Left ventricle myocardium inferior (tissue), 1 donor: ENCODE data around the gene GPR108. TPM values are rescaled to one million over a fixed set of nuclear protein-coding genes. Genes with fewer than 3 reads are reported as not detected.

Source experiments
- DNase-seq: peaks from one replicate; pipeline ENCODE4 v3.0.0-alpha.2; 2020
- H3K27ac ChIP-seq: fragments of 200-600 bp; replicated peaks from 2 replicates; pipeline ENCODE4 v1.8.0; 2021
- H3K27me3 ChIP-seq: fragments of 200-600 bp; 2 replicates; pipeline ENCODE4 v1.8.0; 2021; ENCODE audit warnings: low read depth
- H3K36me3 ChIP-seq: fragments of 200-600 bp; 2 replicates; pipeline ENCODE4 v1.8.0; 2021
- H3K4me1 ChIP-seq: fragments of 200-600 bp; 2 replicates; pipeline ENCODE4 v1.8.0; 2021
- H3K4me3 ChIP-seq: fragments of 200-600 bp; 2 replicates; pipeline ENCODE4 v1.8.0; 2021; ENCODE audit warnings: mild to moderate bottlenecking, moderate library complexity
- H3K9me3 ChIP-seq: fragments of 200-600 bp; replicated peaks from 2 replicates; pipeline ENCODE4 v1.8.0; 2021
- intact Hi-C: fragments of 100-400 bp; cut with micrococcal nuclease; formaldehyde crosslinking; loops from one replicate; pipeline ENCODE4 v1.11.0; 2022
- total RNA-seq: library from RNA; stranded (reverse); fragmentation: NEBNext Ultra II Directional; extraction: Animal tissue kit (Norgen Biotek cat#: 25700); gene quantifications from one replicate; pipeline ENCODE4 v1.2.1, GENCODE V29; 2021
- TF ChIP-seq, protein P1 (sequence below): fragments of 200-600 bp; IDR thresholded peaks from 2 replicates; pipeline ENCODE4 v1.8.0; 2021; ENCODE audit warnings: antibody characterized with exemption, mild to moderate bottlenecking, borderline replicate concordance
- donor health status: DM: no; HTN: yes; CAD: no; lungs with severe emphysema.

GPR108 gene
- total RNA-seq, 1 donor from 2014 or later, result 22.4 TPM

DNA sequence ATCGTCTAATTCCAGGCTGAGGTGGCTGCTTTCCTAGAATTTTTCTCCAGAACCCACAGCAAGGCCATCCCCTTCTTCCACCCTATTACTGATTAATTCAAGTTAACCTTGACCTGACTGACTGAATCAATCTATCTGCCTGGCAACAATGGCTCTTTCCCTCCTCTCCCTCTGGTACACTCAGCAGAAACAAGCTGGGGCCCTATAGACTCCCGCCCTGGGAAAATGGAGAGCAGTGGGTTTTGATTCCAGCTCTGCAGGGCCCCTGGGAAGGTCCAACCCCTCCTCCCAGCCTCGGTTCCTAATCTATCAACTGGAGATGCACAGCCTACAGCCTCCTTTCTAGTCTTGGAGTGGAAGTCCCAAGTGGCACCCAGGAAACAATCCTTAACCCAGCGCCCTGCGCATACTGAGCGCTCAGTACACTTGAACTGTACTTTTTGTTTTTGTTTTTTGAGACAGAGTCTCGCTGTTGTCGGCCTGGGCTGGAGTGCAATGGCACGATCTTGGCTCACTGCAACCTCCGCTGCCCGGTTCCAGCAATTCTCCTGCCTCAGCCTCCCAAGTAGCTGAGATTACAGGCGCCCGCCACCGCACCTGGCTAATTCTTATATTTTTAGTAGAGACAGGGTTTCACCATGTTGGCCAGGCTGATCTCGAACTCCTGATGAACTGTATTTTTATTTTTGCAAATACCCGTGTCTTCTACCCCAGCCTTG is 11.7 kb downstream of the GPR108 start:
- Histone ChIP-seq H3K27me3 (peaks cover 47% of the 10 kb centered on the region), H3K4me3 (no peak overlapping the region), H3K36me3 (no peaks in the 10 kb centered on the region), H3K27ac (no peak overlapping the region), H3K4me1 (no peaks in the 10 kb centered on the region), H3K9me3 (no peaks in the 10 kb centered on the region)
- DNase-seq, result no peak
- intact Hi-C loops, result no loop called here
- TF ChIP-seq, protein P1, sequence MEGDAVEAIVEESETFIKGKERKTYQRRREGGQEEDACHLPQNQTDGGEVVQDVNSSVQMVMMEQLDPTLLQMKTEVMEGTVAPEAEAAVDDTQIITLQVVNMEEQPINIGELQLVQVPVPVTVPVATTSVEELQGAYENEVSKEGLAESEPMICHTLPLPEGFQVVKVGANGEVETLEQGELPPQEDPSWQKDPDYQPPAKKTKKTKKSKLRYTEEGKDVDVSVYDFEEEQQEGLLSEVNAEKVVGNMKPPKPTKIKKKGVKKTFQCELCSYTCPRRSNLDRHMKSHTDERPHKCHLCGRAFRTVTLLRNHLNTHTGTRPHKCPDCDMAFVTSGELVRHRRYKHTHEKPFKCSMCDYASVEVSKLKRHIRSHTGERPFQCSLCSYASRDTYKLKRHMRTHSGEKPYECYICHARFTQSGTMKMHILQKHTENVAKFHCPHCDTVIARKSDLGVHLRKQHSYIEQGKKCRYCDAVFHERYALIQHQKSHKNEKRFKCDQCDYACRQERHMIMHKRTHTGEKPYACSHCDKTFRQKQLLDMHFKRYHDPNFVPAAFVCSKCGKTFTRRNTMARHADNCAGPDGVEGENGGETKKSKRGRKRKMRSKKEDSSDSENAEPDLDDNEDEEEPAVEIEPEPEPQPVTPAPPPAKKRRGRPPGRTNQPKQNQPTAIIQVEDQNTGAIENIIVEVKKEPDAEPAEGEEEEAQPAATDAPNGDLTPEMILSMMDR, result no peak

- no peaks in the 10 kb centered on the region for H3K9me3 ChIP-seq
- H3K4me3 ChIP-seq, result no peak overlapping the region
- H3K36me3 ChIP-seq, result no peaks in the 10 kb centered on the region
- no peaks in the 10 kb centered on the region for H3K4me1 ChIP-seq
- TF ChIP-seq, protein P1, result no peak
- intact Hi-C loops, result no loop called here
- H3K27me3 ChIP-seq, result peaks cover 55% of the 10 kb centered on the region
- H3K27ac ChIP-seq, result no peak overlapping the region
- DNase-seq, result no peak
Observed at GRCh38 chr19:6724631-6725492, 12.5 kb downstream of the GPR108 start.

DNA sequence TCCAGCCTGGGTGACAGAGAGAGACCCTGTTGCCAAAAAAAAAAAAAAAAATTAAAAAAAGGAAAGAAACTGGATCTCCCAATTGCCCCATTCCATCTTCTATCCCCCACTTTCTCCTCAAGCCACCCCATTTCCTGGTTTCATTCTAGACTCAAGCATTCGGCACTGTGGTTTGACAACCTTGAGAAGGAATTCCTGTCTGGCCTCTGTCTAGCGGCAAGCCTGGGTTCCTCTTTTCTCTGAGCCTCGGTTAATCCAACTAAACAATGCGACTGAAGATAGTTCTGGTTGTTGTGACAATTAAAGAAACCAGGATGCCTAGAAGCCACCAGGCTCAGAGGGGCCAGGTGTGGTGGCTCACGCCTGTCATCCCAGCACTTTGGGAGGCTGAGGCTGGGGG is 13.6 kb downstream of the GPR108 start:
- TF ChIP-seq, protein P1, result no peak
- Histone ChIP-seq H3K4me3 (peak overlapping the region; percentile 19), H3K27me3 (peaks cover 59% of the 10 kb centered on the region), H3K9me3 (no peaks in the 10 kb centered on the region), H3K4me1 (no peaks in the 10 kb centered on the region), H3K36me3 (no peaks in the 10 kb centered on the region), H3K27ac (peak overlapping the region; percentile 69)
- intact Hi-C loops, result no loop called here
- no peak for DNase-seq

DNA sequence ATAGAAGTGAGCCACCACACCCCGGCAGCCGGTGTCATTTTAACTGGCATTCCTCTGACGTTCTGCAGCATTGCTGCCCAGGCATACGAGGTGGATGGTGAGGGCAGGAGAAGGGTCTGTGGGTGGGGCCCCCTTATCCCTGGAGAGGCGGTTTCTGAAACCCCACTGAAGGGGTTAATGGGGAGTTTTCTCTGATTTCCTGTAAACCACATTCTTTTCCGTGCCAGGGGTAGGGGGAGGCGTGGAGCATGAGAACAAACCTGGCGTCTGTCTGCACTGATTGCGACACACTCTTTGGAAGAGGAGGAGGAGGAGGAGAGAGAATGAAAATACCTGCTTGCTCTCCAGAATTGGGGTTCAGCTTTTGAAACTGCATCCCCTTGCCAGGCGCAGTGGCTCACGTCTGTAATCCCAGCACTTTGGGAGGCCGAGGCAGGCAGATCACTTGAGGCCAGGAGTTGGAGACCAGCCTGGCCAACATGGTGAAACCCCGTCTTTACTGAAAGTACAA is 14.2 kb downstream of the GPR108 start:
- Histone ChIP-seq H3K4me1 (no peaks in the 10 kb centered on the region), H3K4me3 (peak overlapping the region; percentile 19), H3K27me3 (peaks cover 61% of the 10 kb centered on the region), H3K36me3 (no peaks in the 10 kb centered on the region), H3K27ac (peak overlapping the region; percentile 69), H3K9me3 (no peaks in the 10 kb centered on the region)
- TF ChIP-seq, protein P1, result no peak
- DNase-seq, result peak; percentile 56
- intact Hi-C loops, result no loop called here

DNA sequence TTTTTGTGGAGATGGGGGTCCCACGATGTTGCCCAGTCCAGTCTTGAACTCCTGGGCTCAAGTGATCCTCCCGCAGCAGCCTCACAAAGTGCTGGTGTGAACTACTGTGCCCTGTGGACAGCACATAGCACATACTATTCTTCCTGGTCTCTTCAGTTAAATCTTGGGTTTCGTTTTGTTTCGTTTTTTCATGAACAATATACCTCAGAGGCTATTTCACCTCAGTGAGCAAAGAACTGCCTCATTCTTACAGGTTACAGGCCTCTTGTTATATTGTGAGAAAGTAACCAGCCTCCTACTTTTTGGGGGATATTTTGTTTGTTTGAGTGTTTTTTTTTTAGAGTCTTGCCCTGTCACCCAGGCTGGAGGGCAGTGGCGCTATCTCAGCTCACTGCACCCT is 15.6 kb downstream of the GPR108 start:
- no peak for DNase-seq
- H3K27me3 ChIP-seq, result peaks cover 68% of the 10 kb centered on the region
- H3K36me3 ChIP-seq, result no peaks in the 10 kb centered on the region
- TF ChIP-seq, protein P1, result no peak
- peak overlapping the region; percentile 66 for H3K27ac ChIP-seq
- H3K4me1 ChIP-seq, result no peaks in the 10 kb centered on the region
- H3K4me3 ChIP-seq, result no peak overlapping the region
- intact Hi-C loops, result no loop called here
- no peaks in the 10 kb centered on the region for H3K9me3 ChIP-seq
